Measurements from ENCODE around the gene SLC12A7.

GRCh38 chr5:1113805-1114586 lies 2.1 kb upstream of the SLC12A7 start:
- TF ChIP-seq CTCF (tag by site-specific recombination; IDR thresholded peaks at IDR 0.05) (no peak), ZBTB7A (tag by site-specific recombination; IDR thresholded peaks at IDR 0.05; ENCODE audit: low read depth) (no peak), ZBTB21 (tag by site-specific recombination; IDR thresholded peaks at IDR 0.05) (no peak)
